Body of pancreas (tissue), 4 donors: ENCODE measurements around the gene COMP.

Experiments
- POLR2A ChIP-seq, 3 donors: fragments of 450-650 bp; IDR thresholded peaks; one replicate each; pipeline ENCODE4 v1.6.1; 2016; ENCODE audit warnings: antibody characterized with exemption in 3 of 3, mild to moderate bottlenecking in 2 of 3
- TF ChIP-seq, protein P1 (sequence below), 7 experiments: fragments of 450-650 bp in 4 of 7; fragments of 200-600 bp in 3 of 7; sonication (generic) in 3 of 7; IDR thresholded peaks; one replicate each; pipeline ENCODE4 v1.5.1; 2016 to 2019; ENCODE audit warnings: antibody characterized with exemption in 7 of 7

DNA sequence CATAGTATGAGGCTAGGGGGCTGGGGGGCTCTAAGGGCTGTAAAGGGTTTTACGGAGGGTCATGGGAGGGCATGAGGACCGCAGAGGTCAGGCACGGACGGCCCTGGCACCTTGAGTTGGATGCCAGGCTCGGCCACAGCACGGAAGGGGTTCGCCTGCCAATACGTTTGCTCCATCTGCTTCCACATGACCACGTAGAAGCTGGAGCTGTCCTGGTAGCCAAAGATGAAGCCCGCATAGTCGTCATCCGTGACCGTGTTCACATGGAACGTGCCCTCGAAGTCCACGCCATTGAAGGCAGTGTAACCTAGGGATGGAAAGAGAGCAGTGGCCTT is 6.4 kb downstream of the COMP start:
- TF ChIP-seq, protein P1, sequence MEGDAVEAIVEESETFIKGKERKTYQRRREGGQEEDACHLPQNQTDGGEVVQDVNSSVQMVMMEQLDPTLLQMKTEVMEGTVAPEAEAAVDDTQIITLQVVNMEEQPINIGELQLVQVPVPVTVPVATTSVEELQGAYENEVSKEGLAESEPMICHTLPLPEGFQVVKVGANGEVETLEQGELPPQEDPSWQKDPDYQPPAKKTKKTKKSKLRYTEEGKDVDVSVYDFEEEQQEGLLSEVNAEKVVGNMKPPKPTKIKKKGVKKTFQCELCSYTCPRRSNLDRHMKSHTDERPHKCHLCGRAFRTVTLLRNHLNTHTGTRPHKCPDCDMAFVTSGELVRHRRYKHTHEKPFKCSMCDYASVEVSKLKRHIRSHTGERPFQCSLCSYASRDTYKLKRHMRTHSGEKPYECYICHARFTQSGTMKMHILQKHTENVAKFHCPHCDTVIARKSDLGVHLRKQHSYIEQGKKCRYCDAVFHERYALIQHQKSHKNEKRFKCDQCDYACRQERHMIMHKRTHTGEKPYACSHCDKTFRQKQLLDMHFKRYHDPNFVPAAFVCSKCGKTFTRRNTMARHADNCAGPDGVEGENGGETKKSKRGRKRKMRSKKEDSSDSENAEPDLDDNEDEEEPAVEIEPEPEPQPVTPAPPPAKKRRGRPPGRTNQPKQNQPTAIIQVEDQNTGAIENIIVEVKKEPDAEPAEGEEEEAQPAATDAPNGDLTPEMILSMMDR (IDR thresholded peaks at IDR 0.05): no peak
- no peak for TF ChIP-seq POLR2A (IDR thresholded peaks at IDR 0.05)
